ENCODE data around the gene CLPX.
A peak's percentile ranks its signal among the peaks of the same experiment; 100 is the strongest.
"Not testable (repeated sequence)": the region's sequence is repeated elsewhere in the genome, so short reads cannot be mapped to it uniquely, and the experiment has no call there.

CLPX gene

DNA sequence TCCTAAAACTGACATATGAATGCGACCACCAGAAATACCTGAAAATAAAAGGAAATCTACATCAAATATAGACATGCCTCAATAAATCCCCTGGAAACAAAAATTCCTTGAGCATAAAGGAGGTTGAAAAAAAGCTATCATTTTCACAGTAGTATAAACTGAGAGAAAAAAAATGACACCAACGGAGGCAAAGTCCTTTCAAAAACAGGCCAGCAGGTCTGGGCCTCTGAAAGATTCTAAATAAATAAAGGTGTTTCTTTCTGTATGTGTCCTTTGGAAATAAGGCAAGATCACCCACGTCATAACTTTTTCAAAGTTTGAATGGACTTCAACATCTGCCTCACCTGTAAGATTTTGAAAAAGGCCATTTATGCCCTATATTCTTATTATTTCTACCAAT is 5.0 kb downstream of the CLPX start:
- in situ Hi-C loops (cut with MboI; ENCODE audit: low pct_unique_long_range_greater_than_20kb, low sequenced_read_pairs): no loop called here
- no peak for DNase-seq

DNA sequence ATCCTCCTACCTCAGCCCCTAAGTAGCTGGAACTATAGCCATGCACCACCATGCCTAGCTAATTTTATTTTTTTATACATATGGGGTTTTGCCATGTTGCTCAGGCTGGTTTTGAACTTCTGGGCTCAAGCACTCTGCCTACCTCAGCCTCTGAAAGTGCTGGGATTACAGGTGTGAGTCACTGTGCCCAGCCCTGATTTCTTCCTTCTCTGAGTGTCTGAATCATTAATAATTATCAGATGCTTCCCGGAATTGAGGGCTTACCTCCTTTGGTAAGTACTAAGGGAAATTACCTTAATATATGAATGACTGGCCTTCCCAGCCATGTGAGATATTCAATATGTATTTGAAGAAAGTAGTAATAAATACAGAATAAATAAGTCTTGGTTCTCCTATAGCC is 7.2 kb downstream of the CLPX start:
- no peak for DNase-seq
- in situ Hi-C loops (cut with MboI; ENCODE audit: low pct_unique_long_range_greater_than_20kb, low sequenced_read_pairs): no loop called here

DNA sequence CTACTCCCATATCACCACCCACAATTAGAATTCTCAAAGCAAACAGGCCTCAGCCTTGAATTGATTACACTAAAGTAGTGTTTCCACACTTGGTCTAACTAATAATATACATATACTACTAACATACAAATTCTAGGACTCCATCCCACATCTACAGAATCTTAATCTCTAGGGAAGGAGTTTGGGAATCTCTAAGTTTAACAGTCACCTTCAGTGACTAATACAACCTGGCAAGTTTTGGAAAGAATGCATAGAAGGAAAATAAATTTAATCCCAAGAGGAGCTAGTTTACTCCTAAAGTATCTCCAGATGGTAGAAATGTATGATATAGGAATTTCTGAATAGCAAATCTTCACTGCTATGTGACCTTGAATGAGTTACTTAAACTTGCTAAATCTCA is 9.1 kb downstream of the CLPX start:
- in situ Hi-C loops (cut with MboI; ENCODE audit: low pct_unique_long_range_greater_than_20kb, low sequenced_read_pairs): no loop called here

DNA sequence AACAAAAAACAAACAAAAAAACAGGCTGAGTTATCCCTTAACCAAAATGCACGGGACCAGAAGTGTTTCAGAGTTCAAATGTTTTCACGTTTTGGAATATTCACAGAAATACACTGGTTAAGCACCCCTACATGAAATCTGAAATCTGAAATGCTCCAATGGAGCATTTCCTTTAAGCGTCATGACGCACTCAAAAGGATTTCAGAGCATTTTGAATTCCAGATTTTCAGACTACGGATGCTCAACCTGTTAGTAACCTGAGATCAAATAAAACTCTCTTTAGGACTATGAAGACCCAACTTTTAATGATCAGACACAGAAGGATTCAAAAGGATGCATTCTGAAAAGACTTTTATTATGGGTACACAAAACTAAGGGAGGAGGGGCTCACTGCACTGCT is 9.6 kb downstream of the CLPX start:
- in situ Hi-C loops (cut with MboI; ENCODE audit: low pct_unique_long_range_greater_than_20kb, low sequenced_read_pairs): no loop called here
- no peak for DNase-seq

More for the DNA sequence above, 9.1 kb downstream of the CLPX start:
- no peak for DNase-seq

DNA sequence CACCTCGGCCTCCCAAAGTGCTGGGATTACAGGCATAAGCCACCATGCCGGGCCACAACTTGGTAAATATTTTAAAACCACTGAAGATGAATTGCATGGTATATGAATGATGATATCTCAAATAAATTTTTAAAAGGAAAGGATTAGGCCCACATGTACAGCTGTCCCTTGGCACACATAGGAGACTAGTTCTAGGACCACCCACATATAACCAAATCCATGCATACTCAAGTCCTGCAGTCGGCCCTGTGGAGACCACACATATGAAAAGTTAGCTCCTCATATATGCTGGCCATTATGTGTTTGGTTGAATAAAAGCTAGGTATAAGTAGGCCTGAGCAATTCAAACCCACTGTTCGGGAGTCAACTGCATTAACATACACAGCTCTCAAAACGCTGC is 10.6 kb downstream of the CLPX start:
- DNase-seq: no peak
- in situ Hi-C loops (cut with MboI; ENCODE audit: low pct_unique_long_range_greater_than_20kb, low sequenced_read_pairs): no loop called here

DNA sequence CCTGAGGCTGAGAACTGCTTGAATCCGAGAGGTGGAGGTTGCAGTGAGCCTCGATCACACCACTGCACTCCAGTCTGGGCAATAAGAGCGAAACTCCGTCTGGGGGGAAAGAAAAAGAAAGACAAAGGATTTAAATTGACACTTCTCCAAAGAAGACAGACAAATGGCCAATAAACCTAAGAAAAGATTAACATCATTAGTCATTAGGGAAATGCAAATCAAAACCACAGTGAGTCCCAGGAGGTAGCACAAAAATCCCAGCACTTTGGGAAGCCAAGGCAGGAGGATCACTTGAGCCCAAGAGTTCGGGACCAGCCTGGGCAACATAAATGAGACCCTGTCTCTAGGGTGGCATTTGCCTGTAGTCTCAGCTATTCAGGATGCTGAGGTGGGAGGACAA is 12.6 kb downstream of the CLPX start:
- in situ Hi-C loops (cut with MboI; ENCODE audit: low pct_unique_long_range_greater_than_20kb, low sequenced_read_pairs): no loop called here
- no peak for DNase-seq

DNA sequence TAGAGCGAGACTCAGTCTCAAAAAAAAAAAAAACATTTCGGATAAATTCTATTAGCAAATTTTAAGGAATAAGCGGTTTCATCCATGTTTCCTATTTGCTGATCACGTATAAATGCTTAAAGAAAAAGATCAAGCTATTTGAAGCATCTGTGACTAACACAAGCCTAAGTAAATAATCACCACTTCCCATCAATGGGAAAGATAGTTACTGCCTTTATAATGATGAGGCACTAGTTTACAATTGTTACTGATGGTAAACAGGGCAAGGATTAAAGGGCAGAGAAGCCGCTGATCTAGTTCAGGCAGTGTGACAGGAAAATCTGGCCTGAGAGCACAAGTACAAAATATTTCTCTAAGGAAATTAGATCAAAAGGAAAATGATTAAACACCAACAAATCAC is 13.7 kb downstream of the CLPX start:
- DNase-seq: no peak
- in situ Hi-C loops (cut with MboI; ENCODE audit: low pct_unique_long_range_greater_than_20kb, low sequenced_read_pairs): no loop called here

DNA sequence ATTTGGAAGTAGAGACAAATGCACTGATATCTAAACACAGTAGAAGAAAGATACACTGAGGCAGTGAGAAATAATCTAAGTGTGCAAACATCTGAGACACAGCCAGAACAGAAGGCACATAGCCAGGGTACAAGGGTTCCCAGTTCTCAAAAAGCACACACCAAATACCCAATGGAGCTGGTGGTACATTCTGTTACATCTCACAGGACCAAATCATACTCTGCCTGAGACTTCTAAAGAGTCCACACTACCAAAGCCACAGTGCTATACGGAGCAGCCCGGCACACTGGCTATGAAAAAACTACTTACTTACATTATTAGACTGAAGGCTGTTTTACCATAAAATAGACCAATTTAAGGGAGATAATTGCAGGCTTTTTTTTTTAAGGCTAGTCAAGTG is 19.3 kb downstream of the CLPX start:
- in situ Hi-C loops (cut with MboI; ENCODE audit: low pct_unique_long_range_greater_than_20kb, low sequenced_read_pairs): no loop called here

DNA sequence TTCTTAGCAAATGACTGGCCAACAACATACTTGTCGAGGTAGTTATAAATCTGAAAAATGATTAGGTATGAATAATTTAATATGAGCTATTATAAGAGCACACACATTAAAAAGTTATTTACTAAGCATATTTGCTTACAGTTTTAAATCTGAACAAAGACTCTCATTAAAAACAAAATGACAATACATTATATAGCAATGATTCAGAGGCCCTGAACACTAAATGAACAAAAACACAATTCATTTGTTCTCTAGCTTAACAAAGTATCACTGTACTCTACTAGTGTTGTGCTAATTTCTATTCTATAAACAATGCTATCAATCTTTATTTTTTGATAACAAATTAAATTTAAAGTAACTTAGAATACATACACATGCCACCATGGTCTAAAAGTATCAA is 21.0 kb downstream of the CLPX start:
- in situ Hi-C loops (cut with MboI; ENCODE audit: low pct_unique_long_range_greater_than_20kb, low sequenced_read_pairs): no loop called here
- no peak for DNase-seq

More for the DNA sequence above, 19.3 kb downstream of the CLPX start:
- DNase-seq: no peak

DNA sequence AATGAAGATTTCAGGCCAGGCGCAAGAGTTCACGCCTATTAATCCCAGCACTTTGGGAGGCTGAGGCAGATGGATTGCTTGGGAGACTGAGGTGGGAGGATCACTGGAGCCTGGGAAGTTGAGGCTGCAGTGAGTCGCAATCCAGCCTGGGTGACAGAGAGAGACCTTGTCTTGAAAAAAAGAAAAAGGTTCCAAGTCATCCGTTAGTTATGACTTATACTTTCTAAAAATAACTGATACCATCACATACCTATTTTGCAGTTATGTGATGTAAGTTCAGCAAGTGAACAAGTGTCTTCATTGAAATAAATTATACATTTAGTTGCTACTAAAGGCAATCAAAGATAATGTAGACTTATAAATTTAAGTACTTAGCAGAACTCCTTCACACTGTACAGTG is 22.1 kb downstream of the CLPX start:
- in situ Hi-C loops (cut with MboI; ENCODE audit: low pct_unique_long_range_greater_than_20kb, low sequenced_read_pairs): no loop called here
- DNase-seq: no peak

DNA sequence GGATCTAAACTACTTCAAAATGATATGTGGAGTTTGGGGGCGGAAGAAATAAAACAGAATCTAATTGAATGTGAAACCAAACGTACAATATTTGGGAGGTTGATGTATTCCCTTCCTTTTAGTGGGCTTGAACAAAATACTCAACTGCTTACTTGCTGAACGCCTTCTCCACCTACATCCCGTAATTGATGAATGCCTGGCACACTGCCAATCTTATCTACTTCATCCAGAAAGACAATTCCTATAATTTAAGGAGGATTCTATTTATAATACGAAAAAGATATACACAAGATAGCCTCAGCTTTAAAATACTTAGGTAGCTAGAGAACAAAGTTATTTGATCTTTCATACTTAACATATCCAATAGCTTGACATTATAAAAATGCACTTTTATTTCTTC is 28.4 kb downstream of the CLPX start:
- no peak for DNase-seq
- in situ Hi-C loops (cut with MboI; ENCODE audit: low pct_unique_long_range_greater_than_20kb, low sequenced_read_pairs): no loop called here

DNA sequence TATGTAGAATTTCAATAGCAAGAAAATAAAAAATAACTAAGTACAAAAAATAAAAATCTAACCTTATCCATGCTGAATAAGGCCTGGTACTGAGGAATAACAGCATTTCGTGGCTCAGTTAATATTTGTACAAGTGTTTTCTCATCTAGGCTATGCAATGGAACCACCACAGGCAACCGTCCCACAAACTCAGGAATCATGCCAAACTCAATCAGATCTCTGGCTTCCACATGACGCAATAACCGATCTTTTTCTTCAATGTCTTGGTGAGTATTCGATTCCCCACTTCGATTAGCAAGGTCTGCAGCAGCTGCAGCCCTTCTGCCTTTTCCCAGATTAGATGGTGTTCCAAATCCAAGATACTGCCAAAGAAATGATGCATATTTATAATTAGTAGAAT is 30.4 kb downstream of the CLPX start:
- DNase-seq: no peak
- in situ Hi-C loops (cut with MboI; ENCODE audit: low pct_unique_long_range_greater_than_20kb, low sequenced_read_pairs): no loop called here

DNA sequence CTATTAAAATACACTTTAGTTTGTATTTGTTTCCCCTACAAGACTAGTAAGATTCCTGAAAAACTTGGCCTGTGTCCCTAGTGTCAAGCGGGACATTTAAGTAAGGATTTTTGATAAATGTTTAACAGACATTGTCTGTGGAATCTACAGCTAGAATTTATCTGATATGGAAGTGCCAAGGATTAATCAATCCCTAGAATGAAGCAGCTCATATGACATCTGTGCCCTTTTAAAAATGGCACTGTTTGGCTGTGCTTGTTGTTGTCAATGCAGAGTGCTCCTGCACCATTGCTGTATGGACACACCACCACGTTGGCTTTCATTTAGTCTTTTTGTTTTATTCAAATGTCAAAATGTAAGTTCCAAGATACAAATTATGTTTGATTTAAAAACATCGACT is 37.2 kb downstream of the CLPX start:
- in situ Hi-C loops (cut with MboI; ENCODE audit: low pct_unique_long_range_greater_than_20kb, low sequenced_read_pairs): no loop called here
- DNase-seq: no peak

DNA sequence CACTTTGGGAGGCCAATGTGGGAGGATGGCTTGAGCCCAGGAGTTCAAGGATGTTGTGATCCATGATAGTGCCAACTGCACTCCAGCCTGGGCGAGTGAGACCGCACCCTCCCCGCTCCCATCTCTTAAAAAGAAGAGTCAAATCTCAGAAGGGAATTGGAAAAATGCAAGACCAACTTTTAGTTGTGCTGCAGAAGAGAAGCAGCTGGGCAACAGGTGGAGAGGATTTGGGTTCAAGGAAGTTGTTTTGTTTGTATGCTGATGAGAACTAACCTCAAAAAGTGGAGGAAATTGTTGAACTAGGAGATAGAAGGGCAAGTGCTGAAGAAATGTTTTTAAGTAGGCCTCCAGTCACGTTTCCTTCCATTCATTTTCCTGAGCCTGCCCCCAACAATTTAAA is 38.7 kb downstream of the CLPX start:
- in situ Hi-C loops (cut with MboI; ENCODE audit: low pct_unique_long_range_greater_than_20kb, low sequenced_read_pairs): no loop called here
- peak; percentile 21 for DNase-seq

DNA sequence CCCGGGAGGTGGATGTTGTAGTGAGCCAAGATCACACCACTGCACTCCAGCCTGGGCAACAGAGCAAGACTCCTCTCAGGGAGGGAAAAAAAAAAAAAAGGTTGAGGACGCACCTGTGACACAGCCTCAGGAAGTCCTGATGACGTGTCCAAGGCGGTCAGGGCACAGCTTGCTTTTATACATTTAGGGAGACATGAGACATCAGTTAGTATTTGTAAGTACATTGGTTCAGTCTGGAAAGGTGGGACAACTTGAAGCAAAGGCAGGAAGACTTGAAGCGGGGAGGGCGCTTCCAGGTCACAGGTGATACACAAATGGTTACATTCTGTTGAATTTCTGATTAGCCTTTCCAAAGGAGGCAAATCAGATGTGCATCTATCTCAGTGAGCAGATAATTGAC is 46.5 kb downstream of the CLPX start:
- DNase-seq; in situ Hi-C loops (cut with MboI; ENCODE audit: low pct_unique_long_range_greater_than_20kb, low sequenced_read_pairs): not testable (repeated sequence)

DNA sequence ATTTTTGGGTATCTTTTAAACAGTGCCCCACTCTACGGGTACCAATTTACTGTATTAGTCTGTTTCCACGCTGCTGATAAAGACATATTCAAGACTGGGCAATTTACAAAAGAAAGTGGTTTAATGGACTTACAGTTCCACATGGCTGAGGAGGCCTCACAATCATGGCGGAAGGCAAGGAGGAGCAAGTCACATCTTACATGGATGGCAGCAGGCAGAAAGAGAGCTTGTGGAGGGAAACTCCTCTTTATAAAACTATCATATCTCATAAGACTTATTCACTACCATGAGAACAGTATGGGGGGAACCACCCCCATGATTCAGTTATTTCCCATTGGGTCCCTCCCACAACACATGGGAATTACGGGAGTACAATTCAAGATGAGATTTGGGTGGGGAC is 47.2 kb downstream of the CLPX start:
- in situ Hi-C loops (cut with MboI; ENCODE audit: low pct_unique_long_range_greater_than_20kb, low sequenced_read_pairs); DNase-seq: not testable (repeated sequence)

DNA sequence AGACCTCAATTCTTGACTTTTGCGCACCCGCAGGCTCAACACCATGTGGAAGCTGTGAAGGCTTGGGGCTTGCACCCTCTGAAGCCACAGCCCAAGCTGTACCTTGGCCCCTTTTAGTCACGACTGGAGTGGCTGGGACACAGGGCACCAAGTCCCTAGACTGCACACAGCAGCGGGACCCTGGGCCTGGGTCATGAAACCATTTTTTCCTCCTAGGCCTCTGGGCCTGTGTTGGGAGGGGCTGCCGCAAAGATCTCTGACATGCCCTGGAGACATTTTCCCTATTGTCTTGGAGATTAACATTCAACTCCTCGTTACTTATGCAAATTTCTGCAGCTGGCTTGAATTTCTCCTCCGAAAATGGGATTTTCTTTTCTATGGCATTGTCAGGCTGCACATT is 48.1 kb downstream of the CLPX start:
- in situ Hi-C loops (cut with MboI; ENCODE audit: low pct_unique_long_range_greater_than_20kb, low sequenced_read_pairs); DNase-seq: not testable (repeated sequence)

DNA sequence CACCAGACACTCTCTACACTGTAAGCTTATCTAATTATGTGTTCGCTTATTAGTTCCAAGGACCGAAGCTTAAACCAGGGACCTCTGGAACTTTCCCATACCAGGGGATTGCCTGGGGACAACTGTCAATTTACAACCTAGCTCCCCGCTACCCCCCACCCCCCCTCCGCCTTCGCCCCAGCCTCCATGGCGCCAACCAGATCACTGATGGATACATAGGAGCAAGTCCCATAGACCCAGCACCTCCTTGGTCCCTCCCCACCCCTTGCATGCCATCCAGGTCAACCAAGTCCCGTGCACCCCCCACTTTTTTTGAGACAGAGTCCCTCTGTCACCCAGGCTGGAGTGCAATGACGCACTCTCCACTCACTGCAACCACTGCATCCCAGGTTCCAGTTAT is 50.6 kb downstream of the CLPX start:
- DNase-seq: no peak
- in situ Hi-C loops (cut with MboI; ENCODE audit: low pct_unique_long_range_greater_than_20kb, low sequenced_read_pairs): no loop called here

DNA sequence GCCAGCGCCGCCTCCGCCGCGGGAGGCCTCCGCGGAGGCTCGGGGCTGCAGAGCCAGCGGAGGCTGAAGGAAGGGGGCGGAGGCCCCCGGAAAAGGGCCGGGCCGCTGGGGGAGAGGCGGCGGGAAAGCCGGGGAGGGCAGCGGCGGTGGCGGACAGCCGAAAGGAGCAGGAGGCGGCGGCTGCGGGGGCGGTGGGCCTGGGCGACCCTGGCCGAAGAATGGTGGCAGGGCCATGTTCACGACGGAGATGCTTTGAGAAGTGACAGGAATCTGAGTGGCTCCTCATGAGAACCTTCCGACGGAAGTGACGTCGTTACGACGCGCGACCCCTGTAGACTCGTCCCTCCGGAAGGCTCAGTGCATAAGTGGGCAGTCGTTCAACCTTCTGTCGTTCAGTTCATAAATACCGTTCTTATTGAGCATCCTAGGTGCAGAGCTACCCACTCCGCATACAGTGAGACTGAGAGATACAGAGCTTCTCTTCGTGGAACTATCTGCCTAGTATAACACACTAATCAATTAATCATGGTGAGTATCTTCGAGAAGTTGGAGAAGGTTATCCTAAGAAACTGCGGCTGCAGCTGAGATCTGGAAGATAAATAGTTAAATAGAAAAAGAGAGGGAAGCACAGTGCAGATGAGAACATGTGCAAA is 51.5 kb downstream of the CLPX start, which contains the start of gene PDCD7:
Gene PDCD7, minus strand, starts transcription at position 261 of the 653 bp plus-strand sequence. Its CDS starts 27 bp downstream, at position 234.
- in situ Hi-C loops (cut with MboI; ENCODE audit: low pct_unique_long_range_greater_than_20kb, low sequenced_read_pairs): no loop called here
- DNase-seq: peak; percentile 97

DNA sequence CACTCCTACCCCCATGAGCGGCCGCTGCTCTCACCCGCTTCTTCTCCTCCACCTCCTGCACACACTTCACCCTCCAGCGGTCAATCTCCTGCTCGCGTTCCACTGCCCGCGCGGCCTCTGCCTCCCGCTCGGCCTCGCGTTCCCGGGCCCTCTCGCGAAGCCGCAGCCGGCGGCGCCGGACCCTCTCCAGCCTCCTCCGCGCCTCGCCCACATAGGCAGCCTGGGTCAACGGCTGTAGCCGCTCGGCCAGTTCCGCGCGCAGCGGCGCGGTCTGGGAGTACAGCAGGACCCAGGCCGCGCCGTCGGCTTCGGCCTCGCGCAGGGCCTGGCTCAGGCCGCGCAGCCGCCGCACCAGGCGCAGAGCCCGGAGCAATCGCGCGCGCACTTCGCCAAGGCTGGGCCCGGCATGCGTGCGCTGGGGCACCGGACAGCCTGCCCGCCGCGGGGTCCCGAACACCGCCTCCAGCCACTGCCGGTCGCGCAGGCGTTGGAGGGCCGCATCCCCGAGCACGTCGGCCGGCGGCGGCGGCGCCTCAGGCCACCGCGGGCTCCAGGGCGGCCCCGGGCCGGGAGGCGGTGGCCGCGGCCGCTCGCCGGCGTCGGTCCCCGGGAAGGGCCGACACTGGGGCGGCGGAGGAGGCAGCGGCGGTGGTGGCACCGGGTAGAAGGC is 52.1 kb downstream of the CLPX start:
- peak; percentile 75 for DNase-seq
- in situ Hi-C loops (cut with MboI; ENCODE audit: low pct_unique_long_range_greater_than_20kb, low sequenced_read_pairs): no loop called here

DNA sequence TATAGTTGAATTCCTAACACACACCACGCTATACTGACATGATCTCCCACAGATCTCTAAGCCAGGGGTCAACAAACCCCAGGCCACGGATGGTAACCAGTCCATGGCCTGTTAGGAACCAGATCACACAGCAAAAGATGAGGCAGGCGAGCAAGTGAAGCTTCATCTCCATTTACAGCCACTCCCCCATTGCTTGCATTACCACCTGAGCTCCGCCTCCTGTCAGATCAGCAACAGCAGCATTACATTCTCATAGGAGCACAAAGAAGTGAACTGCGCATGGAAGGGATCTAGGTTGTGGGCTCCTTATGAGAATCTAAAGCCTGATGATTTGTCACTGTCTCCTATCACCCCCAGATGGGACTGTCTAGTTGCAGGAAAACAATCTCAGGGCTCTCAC is 54.2 kb downstream of the CLPX start:
- in situ Hi-C loops (cut with MboI; ENCODE audit: low pct_unique_long_range_greater_than_20kb, low sequenced_read_pairs): no loop called here
- DNase-seq: no peak

All from KBM-7 (cell line).